Body of pancreas (tissue), 4 donors: Measurements from ENCODE around the gene SKAP1. TPM values are rescaled to one million over a fixed set of nuclear protein-coding genes. Genes with fewer than 3 reads are reported as not detected.

Experiments used
- ATAC-seq: fragments of 150-250 bp; one replicate; pipeline ENCODE4 v1.9.1; 2016
- DNase-seq, 4 donors: peaks; one replicate each; pipeline ENCODE4 v3.0.0-alpha.2; 2019
- H3K27ac ChIP-seq, 4 donors: fragments of 200-600 bp; sonication (generic); 1 replicate in 3 of 4; 2 replicates in 1 of 4; pipeline versions ENCODE4 v1.5.1 to v1.6.1; 2016 to 2019; ENCODE audit warnings: mild to moderate bottlenecking in 1 of 4, mixed read lengths in 1 of 4, moderate library complexity in 1 of 4
- H3K27me3 ChIP-seq, 2 donors: fragments of 200-600 bp; sonication (generic); one replicate each; pipeline ENCODE4 v1.6.0; 2016; ENCODE audit warnings: mild to moderate bottlenecking in 1 of 2
- H3K36me3 ChIP-seq, 2 donors: fragments of 200-600 bp; sonication (generic); replicated peaks in 1 of 2; 2 replicates each; pipeline ENCODE4 v1.5.1; 2016; ENCODE audit warnings: low read depth in 2 of 2; ENCODE audit not compliant: insufficient read depth in 1 of 2
- H3K4me1 ChIP-seq: fragments of 200-600 bp; sonication (generic); one replicate; pipeline ENCODE4 v1.6.0; 2016
- H3K4me3 ChIP-seq, 2 donors: fragments of 200-600 bp; sonication (generic); 1 replicate in 1 of 2; 2 replicates in 1 of 2; pipeline ENCODE4 v1.5.1; 2016 to 2019
- H3K9me3 ChIP-seq, 3 donors: fragments of 200-600 bp; sonication (generic); 1 replicate in 2 of 3; 2 replicates in 1 of 3; pipeline ENCODE4 v1.5.1; 2016
- POLR2A ChIP-seq, 3 donors: fragments of 450-650 bp; IDR thresholded peaks; one replicate each; pipeline ENCODE4 v1.6.1; 2016; ENCODE audit warnings: antibody characterized with exemption in 3 of 3, mild to moderate bottlenecking in 2 of 3
- WGBS, 2 donors: methylation state at CpG; one replicate each; pipeline ENCODE4 v1.1.5; 2017; 5-methylcytosine and 5-hydroxymethylcytosine counted together
- intact Hi-C: fragments of 100-400 bp; cut with DNase I; formaldehyde crosslinking; loops from one replicate; pipeline ENCODE4 v1.15.1; 2023
- total RNA-seq, 2 donors: library from RNA; depleted of rRNA; stranded (reverse); fragments of >200 nt; gene quantifications; one replicate each; pipeline ENCODE4 v1.1.0, GENCODE V29; 2016
- TF ChIP-seq, protein P1 (sequence below), 7 experiments: fragments of 450-650 bp in 4 of 7; fragments of 200-600 bp in 3 of 7; sonication (generic) in 3 of 7; IDR thresholded peaks; one replicate each; pipeline ENCODE4 v1.5.1; 2016 to 2019; ENCODE audit warnings: antibody characterized with exemption in 7 of 7

SKAP1 gene
- total RNA-seq, 2 donors from 2014 or later, result 0.78 to 4.0 TPM

DNA sequence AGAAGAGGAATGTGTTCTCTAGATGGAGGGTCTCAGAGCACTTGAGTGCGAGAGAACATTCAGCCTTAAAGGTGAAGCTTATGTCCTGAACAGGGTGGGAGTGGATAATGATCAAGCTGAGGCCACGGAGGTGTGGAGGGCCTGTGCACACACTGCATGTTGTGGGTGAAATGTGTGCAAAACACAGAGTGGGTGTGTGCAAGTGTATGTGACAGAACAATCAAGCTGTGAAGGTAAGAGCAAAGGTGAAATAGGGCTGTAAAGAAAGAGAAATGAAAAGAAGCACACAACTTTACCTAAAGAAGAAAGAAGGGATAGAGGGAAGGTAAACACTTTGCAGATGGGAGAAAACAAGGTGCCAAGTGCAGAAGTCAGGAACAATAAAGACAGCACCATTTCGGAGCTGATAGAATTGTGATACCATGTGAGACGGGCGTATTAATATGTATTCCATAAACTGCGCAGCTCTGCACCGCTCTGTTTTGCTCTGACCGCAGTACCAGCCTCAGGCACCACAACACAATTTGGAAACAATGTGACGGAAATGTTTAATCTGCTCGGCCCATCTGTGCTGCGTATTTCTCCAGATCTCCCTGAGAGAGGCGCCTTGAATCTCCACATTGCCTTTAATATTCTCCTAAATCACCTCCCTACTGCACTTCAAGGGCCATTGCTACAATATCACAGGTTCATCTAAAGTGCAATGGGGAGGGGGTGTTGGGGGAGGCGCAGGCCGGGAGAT, 281.8 kb downstream of the SKAP1 start:
- H3K9me3 ChIP-seq, result no peaks in the 10 kb centered on the region
- H3K4me1 ChIP-seq, result peaks cover 1% of the 10 kb centered on the region
- TF ChIP-seq, protein P1, sequence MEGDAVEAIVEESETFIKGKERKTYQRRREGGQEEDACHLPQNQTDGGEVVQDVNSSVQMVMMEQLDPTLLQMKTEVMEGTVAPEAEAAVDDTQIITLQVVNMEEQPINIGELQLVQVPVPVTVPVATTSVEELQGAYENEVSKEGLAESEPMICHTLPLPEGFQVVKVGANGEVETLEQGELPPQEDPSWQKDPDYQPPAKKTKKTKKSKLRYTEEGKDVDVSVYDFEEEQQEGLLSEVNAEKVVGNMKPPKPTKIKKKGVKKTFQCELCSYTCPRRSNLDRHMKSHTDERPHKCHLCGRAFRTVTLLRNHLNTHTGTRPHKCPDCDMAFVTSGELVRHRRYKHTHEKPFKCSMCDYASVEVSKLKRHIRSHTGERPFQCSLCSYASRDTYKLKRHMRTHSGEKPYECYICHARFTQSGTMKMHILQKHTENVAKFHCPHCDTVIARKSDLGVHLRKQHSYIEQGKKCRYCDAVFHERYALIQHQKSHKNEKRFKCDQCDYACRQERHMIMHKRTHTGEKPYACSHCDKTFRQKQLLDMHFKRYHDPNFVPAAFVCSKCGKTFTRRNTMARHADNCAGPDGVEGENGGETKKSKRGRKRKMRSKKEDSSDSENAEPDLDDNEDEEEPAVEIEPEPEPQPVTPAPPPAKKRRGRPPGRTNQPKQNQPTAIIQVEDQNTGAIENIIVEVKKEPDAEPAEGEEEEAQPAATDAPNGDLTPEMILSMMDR (IDR thresholded peaks at IDR 0.05), result no peak
- TF ChIP-seq POLR2A (IDR thresholded peaks at IDR 0.05), result no peak
- no peaks in the 10 kb centered on the region for H3K27me3 ChIP-seq
- intact Hi-C loops, result no loop called here
- no peaks in the 10 kb centered on the region for H3K36me3 ChIP-seq
- H3K4me3 ChIP-seq, result no peak overlapping the region
- no peak for DNase-seq
- ATAC-seq, result no peak
- 78 to 87% methylated on average over 14 of the region's 14 CpGs for WGBS, 2 donors
- no peak overlapping the region for H3K27ac ChIP-seq

DNA sequence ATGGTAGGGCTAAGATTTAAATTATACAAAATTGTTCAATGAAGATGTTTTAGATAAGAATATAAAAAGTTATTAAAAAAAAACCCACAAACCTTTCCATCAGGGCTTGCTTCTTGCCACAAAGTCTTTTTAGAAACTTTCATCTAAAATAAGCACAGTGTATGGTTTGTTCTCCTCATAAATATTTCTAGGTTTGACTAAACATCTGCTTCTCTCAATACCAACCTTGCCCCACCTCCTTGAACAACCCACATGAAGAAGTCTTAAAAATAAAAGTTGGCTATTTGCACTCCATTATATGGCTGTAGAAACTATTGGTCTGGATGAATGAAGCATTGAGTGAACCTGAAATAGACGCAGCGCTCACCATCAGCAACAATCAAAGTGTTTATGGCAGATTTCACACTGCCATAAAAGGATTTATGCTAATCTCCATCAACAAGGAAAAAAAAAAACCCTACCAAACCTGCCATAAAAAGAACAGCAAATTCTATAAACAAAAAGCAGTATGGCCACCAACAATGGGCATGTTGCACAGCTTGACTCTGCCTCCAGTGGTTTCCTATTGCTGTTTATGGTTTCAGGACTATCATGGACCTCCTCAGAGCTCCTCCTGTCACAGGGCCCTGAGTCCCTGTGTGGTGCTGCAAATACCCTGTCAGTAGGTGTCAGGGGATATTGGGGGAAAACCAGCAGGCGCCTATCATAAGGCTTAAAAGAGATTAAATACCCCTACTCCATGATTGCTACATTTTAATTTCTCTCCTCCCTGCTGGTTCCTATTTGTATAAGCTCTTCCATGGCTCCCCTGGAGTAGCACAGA, 284.8 kb downstream of the SKAP1 start:
- no peaks in the 10 kb centered on the region for H3K9me3 ChIP-seq
- WGBS, 2 donors, result 93 to 96% methylated on average over 3 of the region's 3 CpGs
- no peak overlapping the region for H3K4me3 ChIP-seq
- no peaks in the 10 kb centered on the region for H3K27me3 ChIP-seq
- H3K27ac ChIP-seq, result no peak overlapping the region
- ATAC-seq (no peak), DNase-seq (no peak)
- intact Hi-C loops, result no loop called here
- TF ChIP-seq POLR2A (IDR thresholded peaks at IDR 0.05), result no peak
- TF ChIP-seq, protein P1 (IDR thresholded peaks at IDR 0.05), result no peak
- no peaks in the 10 kb centered on the region for H3K36me3 ChIP-seq
- H3K4me1 ChIP-seq, result no peaks in the 10 kb centered on the region

DNA sequence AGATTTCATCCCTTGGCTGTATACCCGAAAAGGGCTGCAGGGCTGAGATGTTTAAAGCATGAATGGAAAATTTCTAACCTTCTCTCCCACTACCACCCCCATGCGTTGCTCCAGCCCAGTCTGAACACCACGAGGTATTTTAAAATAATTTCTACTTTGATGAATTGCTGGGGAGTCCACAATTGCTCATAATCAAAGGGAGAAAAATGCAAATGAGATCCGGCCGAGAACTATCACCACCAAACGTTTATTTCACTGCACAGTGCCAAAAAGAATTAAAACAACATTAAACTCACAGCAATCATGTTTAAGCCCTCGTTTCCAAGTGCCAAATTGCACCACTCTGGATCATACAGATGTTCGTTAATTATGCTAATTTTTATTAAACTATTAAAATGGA, 285.8 kb downstream of the SKAP1 start:
- whole genome bisulfite sequencing, 2 donors, result 59 to 66% methylated on average over 8 of the region's 8 CpGs
- Histone ChIP-seq H3K4me1 (no peaks in the 10 kb centered on the region), H3K27ac (no peak overlapping the region), H3K27me3 (no peaks in the 10 kb centered on the region), H3K4me3 (no peak overlapping the region), H3K36me3 (no peaks in the 10 kb centered on the region), H3K9me3 (no peaks in the 10 kb centered on the region)
- no peak for ATAC-seq
- no peak for DNase-seq
- TF ChIP-seq, protein P1 (IDR thresholded peaks at IDR 0.05), result no peak
- no peak for TF ChIP-seq POLR2A (IDR thresholded peaks at IDR 0.05)
- intact Hi-C loops, result no loop called here

DNA sequence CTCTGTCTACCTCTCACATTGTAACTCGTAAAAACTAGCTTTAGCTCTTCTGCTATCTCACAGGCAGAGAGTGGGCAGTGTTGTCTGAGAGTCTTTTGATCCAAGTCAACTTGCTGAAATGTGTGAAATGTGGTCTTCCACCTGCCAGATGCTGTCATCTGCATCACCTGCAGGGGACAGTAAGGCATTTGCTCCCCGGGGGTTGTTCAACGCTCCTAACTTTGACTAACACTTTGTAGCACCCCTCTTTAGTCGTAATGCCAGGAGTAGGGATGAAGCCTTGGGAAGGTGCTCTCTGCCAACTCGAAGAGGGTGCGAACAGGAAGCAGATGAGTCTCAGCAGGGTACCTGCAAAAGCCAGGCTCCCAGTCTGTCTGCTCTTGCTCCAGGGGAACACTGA, 286.4 kb downstream of the SKAP1 start:
- WGBS, 2 donors, result 53 to 55% methylated on average over 5 to 6 of the region's 6 CpGs
- no peak overlapping the region for H3K27ac ChIP-seq

More for the DNA sequence above, 286.4 kb downstream of the SKAP1 start:
- no peaks in the 10 kb centered on the region for H3K36me3 ChIP-seq
- DNase-seq (no peak), ATAC-seq (no peak)
- intact Hi-C loops, result no loop called here
- H3K9me3 ChIP-seq, result no peaks in the 10 kb centered on the region
- TF ChIP-seq POLR2A (IDR thresholded peaks at IDR 0.05), result no peak
- TF ChIP-seq, protein P1 (IDR thresholded peaks at IDR 0.05), result no peak
- no peaks in the 10 kb centered on the region for H3K27me3 ChIP-seq
- no peaks in the 10 kb centered on the region for H3K4me1 ChIP-seq
- no peak overlapping the region for H3K4me3 ChIP-seq
